IMR-90 (cell line): ENCODE results near the gene SLC9A1. TPM values are rescaled to one million over a fixed set of nuclear protein-coding genes. Genes with fewer than 3 reads are reported as not detected.
A peak's percentile ranks its signal among the peaks of the same experiment; 100 is the strongest.

Experiments
- ATAC-seq: fragments of 200-7000 bp; cut with Tn5 transposase; 2 replicates; pipeline ENCODE4 v1.9.1; 2020; ENCODE audit warnings: low read depth, mild to moderate bottlenecking, moderate library complexity
- BruUV-seq: library from RNA; stranded (reverse); fragments of 400-500 nt; replicated peaks from 2 replicates; lab custom pipeline; 2021; lab: Mats Ljungman, UMichigan
- CTCF ChIA-PET: fragments of 300-600 bp; formaldehyde crosslinking; extraction: SDS; loops from one replicate; lab custom pipeline; 2021; ENCODE audit warnings: antibody characterized with exemption; lab: Yijun Ruan, JAX
- POLR2A ChIA-PET: fragments of 300-600 bp; sonication (Branson Sonifier 250); formaldehyde crosslinking; loops from one replicate; lab custom pipeline; 2022; ENCODE audit warnings: antibody characterized with exemption; ENCODE audit not compliant: unreplicated experiment; lab: Charles Lee
- DNase-seq: peaks from one replicate; pipeline ENCODE4 v3.0.0; 2013
- H2AFZ ChIP-seq: replicated peaks from 2 replicates; pipeline ENCODE3; 2013; ENCODE audit warnings: low read length, mild to moderate bottlenecking; ENCODE audit not compliant: poor library complexity
- H2AK5ac ChIP-seq: 2 replicates; pipeline ENCODE4 v1.6.1; 2013; ENCODE audit warnings: low read depth, low read length, inconsistent platforms
- H2AK9ac ChIP-seq: replicated peaks from 2 replicates; pipeline ENCODE3; 2013; ENCODE audit warnings: mild to moderate bottlenecking, low read depth, low read length, moderate library complexity; ENCODE audit not compliant: poor library complexity
- H2BK120ac ChIP-seq: 2 replicates; pipeline ENCODE4 v1.6.1; 2013; ENCODE audit warnings: low read depth, low read length, inconsistent platforms
- H2BK15ac ChIP-seq: 3 replicates; pipeline ENCODE4 v1.6.1; 2013; ENCODE audit warnings: low read depth, low read length, inconsistent platforms
- H2BK20ac ChIP-seq: 2 replicates; pipeline ENCODE4 v1.6.1; 2013; ENCODE audit warnings: low read depth, mild to moderate bottlenecking, inconsistent platforms, low read length, moderate library complexity
- H2BK5ac ChIP-seq: 2 replicates; pipeline ENCODE4 v1.6.1; 2013; ENCODE audit warnings: mild to moderate bottlenecking, low read depth, low read length, inconsistent platforms; ENCODE audit not compliant: poor library complexity, severe bottlenecking
- H3K14ac ChIP-seq: replicated peaks from 2 replicates; pipeline ENCODE4 v1.6.1; 2013; ENCODE audit warnings: low read depth, low read length, inconsistent platforms
- H3K18ac ChIP-seq: 2 replicates; pipeline ENCODE4 v1.6.1; 2013; ENCODE audit warnings: low read depth, low read length, control low read depth
- H3K23ac ChIP-seq: 2 replicates; pipeline ENCODE4 v1.6.1; 2013; ENCODE audit warnings: low read depth, low read length, inconsistent platforms
- H3K27ac ChIP-seq: 2 replicates; pipeline ENCODE4 v1.5.1; 2013; ENCODE audit warnings: mild to moderate bottlenecking, control low read depth, low read length; ENCODE audit not compliant: insufficient read depth
- H3K27me3 ChIP-seq: 2 replicates; pipeline ENCODE4 v1.6.1; 2013; ENCODE audit warnings: low read length; ENCODE audit not compliant: control insufficient read depth, insufficient read depth
- H3K36me3 ChIP-seq: 2 replicates; pipeline ENCODE4 v1.6.1; 2013; ENCODE audit warnings: low read length, mixed read lengths; ENCODE audit not compliant: control insufficient read depth, insufficient read depth
- H3K4ac ChIP-seq: 2 replicates; pipeline ENCODE4 v1.6.1; 2013; ENCODE audit warnings: low read depth, low read length, inconsistent platforms
- H3K4me1 ChIP-seq: 2 replicates; pipeline ENCODE4 v1.6.1; 2013; ENCODE audit warnings: low read length, mixed read lengths; ENCODE audit not compliant: control insufficient read depth, insufficient read depth
- H3K4me2 ChIP-seq: 2 replicates; pipeline ENCODE4 v1.6.1; 2013; ENCODE audit warnings: low read depth, mild to moderate bottlenecking, control low read depth, low read length, moderate library complexity
- H3K4me3 ChIP-seq: 2 replicates; pipeline ENCODE4 v1.5.1; 2013; ENCODE audit warnings: low read depth, mild to moderate bottlenecking, control low read depth, low read length, moderate library complexity; ENCODE audit not compliant: insufficient read depth
- H3K56ac ChIP-seq: 2 replicates; pipeline ENCODE4 v1.6.1; 2013; ENCODE audit warnings: low read length, inconsistent platforms; ENCODE audit not compliant: insufficient read depth; ENCODE audit errors: extremely low read depth
- H3K79me1 ChIP-seq, 2 experiments: 2 replicates each; pipeline ENCODE4 v1.6.1; 2013; ENCODE audit warnings: low read length in 2 of 2, inconsistent platforms in 1 of 2, low read depth in 1 of 2
- H3K9ac ChIP-seq: 2 replicates; pipeline ENCODE4 v1.6.1; 2013; ENCODE audit warnings: low read depth, low read length, control low read depth
- H3K9me1 ChIP-seq: 2 replicates; pipeline ENCODE4 v1.6.1; 2013; ENCODE audit warnings: low read length, inconsistent platforms; ENCODE audit not compliant: insufficient read depth
- H3K9me3 ChIP-seq: 2 replicates; pipeline ENCODE4 v1.6.1; 2013; ENCODE audit warnings: low read length; ENCODE audit not compliant: control insufficient read depth, insufficient read depth
- H4K20me1 ChIP-seq: 2 replicates; pipeline ENCODE4 v1.6.1; 2013; ENCODE audit warnings: low read length, inconsistent platforms; ENCODE audit not compliant: insufficient read depth
- H4K5ac ChIP-seq: 2 replicates; pipeline ENCODE4 v1.6.1; 2013; ENCODE audit warnings: mild to moderate bottlenecking, low read depth, low read length, control low read depth
- H4K8ac ChIP-seq, 2 experiments: 2 replicates each; pipeline ENCODE4 v1.6.1; 2013; ENCODE audit warnings: low read depth in 2 of 2, low read length in 2 of 2, control low read depth in 1 of 2, inconsistent platforms in 1 of 2
- H4K91ac ChIP-seq: 2 replicates; pipeline ENCODE4 v1.6.1; 2013; ENCODE audit warnings: low read depth, low read length, inconsistent platforms; ENCODE audit not compliant: insufficient read depth
- CHD1 ChIP-seq: IDR thresholded peaks from 2 replicates; pipeline ENCODE4 v1.6.1; 2012; ENCODE audit warnings: low read depth, low read length, improper control_type of control experiment
- FOS ChIP-seq: fragments of 150-350 bp; IDR thresholded peaks from 2 replicates; pipeline ENCODE4 v1.6.1; 2016; ENCODE audit warnings: low read depth, low read length
- MAFK ChIP-seq: IDR thresholded peaks from 2 replicates; pipeline ENCODE4 v1.6.1; 2012; ENCODE audit warnings: low read depth, low read length, improper control_type of control experiment
- MAZ ChIP-seq: IDR thresholded peaks from 2 replicates; pipeline ENCODE4 v1.6.1; 2012; ENCODE audit warnings: low read depth, mild to moderate bottlenecking, low read length, improper control_type of control experiment, moderate library complexity, borderline replicate concordance
- MXI1 ChIP-seq: IDR thresholded peaks from 2 replicates; pipeline ENCODE4 v1.6.1; 2012; ENCODE audit warnings: low read depth, mild to moderate bottlenecking, low read length, moderate library complexity, borderline replicate concordance
- POLR2A ChIP-seq: IDR thresholded peaks from 2 replicates; pipeline ENCODE4 v1.6.1; 2012; ENCODE audit warnings: mild to moderate bottlenecking, low read depth, low read length
- RAD21 ChIP-seq: IDR thresholded peaks from 2 replicates; pipeline ENCODE4 v1.6.1; 2012; ENCODE audit warnings: low read length, improper control_type of control experiment
- RFX5 ChIP-seq: IDR thresholded peaks from 2 replicates; pipeline ENCODE4 v1.8.0; 2012; ENCODE audit warnings: low read depth, mild to moderate bottlenecking, low read length, moderate library complexity
- SMC3 ChIP-seq: fragments of 150-350 bp; IDR thresholded peaks from 2 replicates; pipeline ENCODE4 v1.6.1; 2016; ENCODE audit warnings: low read depth, mild to moderate bottlenecking, antibody characterized with exemption, low read length, moderate library complexity
- WGBS, 2 experiments: methylation state at CpG; one replicate each; pipeline versions ENCODE4 v1.1.5 to v1.1.7; 2013; ENCODE audit warnings: missing lambda C conversion rate in 2 of 2; ENCODE audit not compliant: insufficient read length in 1 of 2; ENCODE audit errors: extremely low coverage in 2 of 2; 5-methylcytosine and 5-hydroxymethylcytosine counted together
- dilution Hi-C: fragments of 300-500 bp; cut with HindIII; formaldehyde crosslinking; loops from one replicate; pipeline ENCODE4 v1.14.3; 2018; ENCODE audit warnings: low sequenced_read_pairs; ENCODE audit not compliant: unreplicated experiment
- in situ Hi-C: fragments of 300-500 bp; cut with MboI; formaldehyde crosslinking; loops from 3 replicates; pipeline ENCODE4 v1.14.3; 2019; ENCODE audit warnings: low sequenced_read_pairs, inconsistent platforms, mixed read lengths
- intact Hi-C: fragments of 100-400 bp; cut with micrococcal nuclease; formaldehyde crosslinking; loops from 2 replicates; pipeline ENCODE4 v1.10.0; 2022
- polyA plus RNA-seq, 3 experiments: library from polyadenylated mRNA; depleted of rRNA; stranded (reverse); fragments of >200 nt; gene quantifications; 2 replicates each; pipeline ENCODE4 v1.2.3, GENCODE V29; 2012; ENCODE audit warnings: low replicate concordance in 1 of 3
- total RNA-seq: library from RNA; depleted of rRNA; stranded (reverse); fragments of >200 nt; gene quantifications from 2 replicates; pipeline ENCODE4 v1.2.3, GENCODE V29; 2012
- TF ChIP-seq, protein P1 (sequence below): fragments of 150-350 bp; IDR thresholded peaks from 2 replicates; pipeline ENCODE4 v1.6.1; 2017; ENCODE audit warnings: mild to moderate bottlenecking, antibody characterized with exemption, low read length, low read depth
- TF ChIP-seq, protein P2 (sequence below): fragments of 150-350 bp; IDR thresholded peaks from 2 replicates; pipeline ENCODE4 v1.6.1; 2016; ENCODE audit warnings: low read depth, mild to moderate bottlenecking, low read length, moderate library complexity, borderline replicate concordance
- TF ChIP-seq, protein P3 (sequence below): conservative IDR thresholded peaks from 2 replicates; pipeline ENCODE4 v1.5.1; 2012; ENCODE audit warnings: mild to moderate bottlenecking, low read depth, low read length, improper control_type of control experiment

The SLC9A1 gene
- total and polyA plus RNA-seq, 2 of the 4 experiments (the other 2 are of a cell fraction): 2.0 to 21.2 TPM

DNA sequence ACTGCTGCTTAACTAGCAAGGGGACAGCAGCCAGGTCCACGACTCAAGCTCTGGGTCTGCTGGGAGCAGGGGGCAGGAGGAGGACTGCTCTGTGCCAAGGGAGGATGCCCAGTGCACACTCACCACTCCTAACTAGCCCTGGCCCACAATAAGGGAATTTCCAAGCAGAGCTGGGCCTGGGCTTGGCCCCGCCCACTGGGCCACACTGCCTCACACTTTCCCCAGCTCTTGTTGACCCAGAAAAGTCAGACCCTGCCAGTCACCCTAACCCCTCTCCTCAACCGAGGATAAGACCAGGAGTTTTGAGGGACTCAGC, 18.7 kb downstream of the SLC9A1 start:
- Histone ChIP-seq H3K27me3 (no peaks in the 10 kb centered on the region), H3K14ac (no peak overlapping the region), H3K9me1 (peaks cover 34% of the 10 kb centered on the region), H2BK15ac (no peak overlapping the region), H3K4ac (no peak overlapping the region), H4K8ac (no peak overlapping the region), H2BK120ac (no peak overlapping the region), H4K20me1 (peaks cover 48% of the 10 kb centered on the region), H3K9ac (no peak overlapping the region), H4K5ac (no peak overlapping the region), H2AFZ (no peak overlapping the region), H3K23ac (no peak overlapping the region), H3K4me3 (no peak overlapping the region), H2BK20ac (no peak overlapping the region), H2BK5ac (no peak overlapping the region), H2AK9ac (no peak overlapping the region), H3K9me3 (no peaks in the 10 kb centered on the region), H3K79me1 (peaks cover 33 to 80% of the 10 kb centered on the region in 2 experiments), H4K91ac (no peak overlapping the region), H3K4me1 (peaks cover 10% of the 10 kb centered on the region), H3K56ac (no peak overlapping the region), H3K36me3 (no peaks in the 10 kb centered on the region), H3K27ac (no peak overlapping the region), H3K18ac (no peak overlapping the region), H2AK5ac (no peak overlapping the region), H3K4me2 (no peak overlapping the region)
- in situ Hi-C loops: no loop called here
- no TSS peak for BruUV-seq
- TF ChIP-seq FOS (no peak), SMC3 (no peak), RAD21 (no peak), CHD1 (no peak), MAFK (no peak), POLR2A (no peak), RFX5 (no peak), MAZ (no peak), MXI1 (no peak)
- TF ChIP-seq, protein P1, sequence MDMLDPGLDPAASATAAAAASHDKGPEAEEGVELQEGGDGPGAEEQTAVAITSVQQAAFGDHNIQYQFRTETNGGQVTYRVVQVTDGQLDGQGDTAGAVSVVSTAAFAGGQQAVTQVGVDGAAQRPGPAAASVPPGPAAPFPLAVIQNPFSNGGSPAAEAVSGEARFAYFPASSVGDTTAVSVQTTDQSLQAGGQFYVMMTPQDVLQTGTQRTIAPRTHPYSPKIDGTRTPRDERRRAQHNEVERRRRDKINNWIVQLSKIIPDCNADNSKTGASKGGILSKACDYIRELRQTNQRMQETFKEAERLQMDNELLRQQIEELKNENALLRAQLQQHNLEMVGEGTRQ: no peak
- TF ChIP-seq, protein P2, sequence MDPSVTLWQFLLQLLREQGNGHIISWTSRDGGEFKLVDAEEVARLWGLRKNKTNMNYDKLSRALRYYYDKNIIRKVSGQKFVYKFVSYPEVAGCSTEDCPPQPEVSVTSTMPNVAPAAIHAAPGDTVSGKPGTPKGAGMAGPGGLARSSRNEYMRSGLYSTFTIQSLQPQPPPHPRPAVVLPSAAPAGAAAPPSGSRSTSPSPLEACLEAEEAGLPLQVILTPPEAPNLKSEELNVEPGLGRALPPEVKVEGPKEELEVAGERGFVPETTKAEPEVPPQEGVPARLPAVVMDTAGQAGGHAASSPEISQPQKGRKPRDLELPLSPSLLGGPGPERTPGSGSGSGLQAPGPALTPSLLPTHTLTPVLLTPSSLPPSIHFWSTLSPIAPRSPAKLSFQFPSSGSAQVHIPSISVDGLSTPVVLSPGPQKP: no peak
- TF ChIP-seq, protein P3, sequence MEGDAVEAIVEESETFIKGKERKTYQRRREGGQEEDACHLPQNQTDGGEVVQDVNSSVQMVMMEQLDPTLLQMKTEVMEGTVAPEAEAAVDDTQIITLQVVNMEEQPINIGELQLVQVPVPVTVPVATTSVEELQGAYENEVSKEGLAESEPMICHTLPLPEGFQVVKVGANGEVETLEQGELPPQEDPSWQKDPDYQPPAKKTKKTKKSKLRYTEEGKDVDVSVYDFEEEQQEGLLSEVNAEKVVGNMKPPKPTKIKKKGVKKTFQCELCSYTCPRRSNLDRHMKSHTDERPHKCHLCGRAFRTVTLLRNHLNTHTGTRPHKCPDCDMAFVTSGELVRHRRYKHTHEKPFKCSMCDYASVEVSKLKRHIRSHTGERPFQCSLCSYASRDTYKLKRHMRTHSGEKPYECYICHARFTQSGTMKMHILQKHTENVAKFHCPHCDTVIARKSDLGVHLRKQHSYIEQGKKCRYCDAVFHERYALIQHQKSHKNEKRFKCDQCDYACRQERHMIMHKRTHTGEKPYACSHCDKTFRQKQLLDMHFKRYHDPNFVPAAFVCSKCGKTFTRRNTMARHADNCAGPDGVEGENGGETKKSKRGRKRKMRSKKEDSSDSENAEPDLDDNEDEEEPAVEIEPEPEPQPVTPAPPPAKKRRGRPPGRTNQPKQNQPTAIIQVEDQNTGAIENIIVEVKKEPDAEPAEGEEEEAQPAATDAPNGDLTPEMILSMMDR: no peak
- ChIA-PET POLR2A (no interaction called here), CTCF (no interaction called here)
- WGBS, 2 experiments: 80% methylated on average over 2 of the region's 3 CpGs; no CpG with 5 or more reads in 1 of the 2 experiments
- intact Hi-C loops: no loop called here
- DNase-seq: peak; percentile 42
- peak; percentile 40 for ATAC-seq
- dilution Hi-C loops: no loop called here
